GM18861 (cell line): Measurements from ENCODE around the gene ADARB2.

Experiments used
- ATAC-seq: cut with Tn5 transposase; IDR thresholded peaks from one replicate; pipeline ENCODE4 v1.9.1; 2021; ENCODE audit not compliant: unreplicated experiment

The ADARB2 gene

GRCh38 chr10:1664333-1664964 lies 72.9 kb downstream of the ADARB2 start:
- no peak for ATAC-seq

GRCh38 chr10:1663226-1663625 lies 74.1 kb downstream of the ADARB2 start:
- ATAC-seq: no peak

- ATAC-seq: no peak
Observed at GRCh38 chr10:1662438-1663025, 74.8 kb downstream of the ADARB2 start.

- peak; percentile 78 for ATAC-seq
Observed at GRCh38 chr10:1661859-1662437, 75.4 kb downstream of the ADARB2 start.

- no peak for ATAC-seq
Observed at GRCh38 chr10:1661416-1661815, 75.9 kb downstream of the ADARB2 start.

GRCh38 chr10:1660815-1661214 lies 76.5 kb downstream of the ADARB2 start:
- ATAC-seq: no peak

- ATAC-seq: no peak
Observed at GRCh38 chr10:1660386-1660785, 76.9 kb downstream of the ADARB2 start.

- ATAC-seq: no peak
Observed at GRCh38 chr10:1659221-1659791, 78.0 kb downstream of the ADARB2 start.

- ATAC-seq: no peak
Observed at GRCh38 chr10:1658658-1659057, 78.7 kb downstream of the ADARB2 start.

- no peak for ATAC-seq
Observed at GRCh38 chr10:1657479-1657878, 79.8 kb downstream of the ADARB2 start.

GRCh38 chr10:1655367-1655766 lies 82.0 kb downstream of the ADARB2 start:
- no peak for ATAC-seq

- ATAC-seq: no peak
Observed at GRCh38 chr10:1654811-1655356, 82.4 kb downstream of the ADARB2 start.

GRCh38 chr10:1654247-1654646 lies 83.1 kb downstream of the ADARB2 start:
- ATAC-seq: no peak

GRCh38 chr10:1653321-1653720 lies 84.0 kb downstream of the ADARB2 start:
- no peak for ATAC-seq

GRCh38 chr10:1652151-1652550 lies 85.2 kb downstream of the ADARB2 start:
- ATAC-seq: no peak

GRCh38 chr10:1651270-1651966 lies 85.9 kb downstream of the ADARB2 start:
- no peak for ATAC-seq

GRCh38 chr10:1650542-1651269 lies 86.6 kb downstream of the ADARB2 start:
- ATAC-seq: no peak

GRCh38 chr10:1648648-1649047 lies 88.7 kb downstream of the ADARB2 start:
- no peak for ATAC-seq

GRCh38 chr10:1646332-1646731 lies 91.0 kb downstream of the ADARB2 start:
- no peak for ATAC-seq

- ATAC-seq: no peak
Observed at GRCh38 chr10:1645896-1646295, 91.4 kb downstream of the ADARB2 start.
